HG03460 (cell line): ENCODE data around the gene CKMT1A.

Experiments
- ATAC-seq: cut with Tn5 transposase; IDR thresholded peaks from one replicate; pipeline ENCODE4 v1.9.1; 2021; ENCODE audit not compliant: unreplicated experiment

The CKMT1A gene

GRCh38 chr15:43746903-43747309, 53.2 kb downstream of the CKMT1A start:
- peak; percentile 28 for ATAC-seq

DNA sequence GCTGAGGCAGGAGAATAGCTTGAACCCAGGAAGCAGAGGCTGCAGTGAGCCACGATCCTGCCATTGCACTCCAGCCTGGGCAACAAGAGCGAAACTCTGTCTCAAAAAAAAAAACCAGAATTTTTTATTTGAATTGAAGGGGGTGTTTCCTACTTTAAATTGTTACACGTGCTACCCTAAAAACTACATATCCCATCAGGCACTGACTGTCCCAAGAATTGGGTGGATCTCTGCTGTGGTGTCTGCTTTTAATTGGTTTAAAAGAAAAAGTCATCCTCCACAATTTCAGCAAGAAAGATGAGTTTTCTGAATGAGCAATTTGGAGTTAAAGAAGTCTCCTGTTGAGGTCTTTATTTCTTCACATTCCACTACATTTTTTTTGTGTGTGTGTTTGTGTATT, 54.7 kb downstream of the CKMT1A start:
- no peak for ATAC-seq
